Measurements from ENCODE around the gene MRPL21. TPM values are rescaled to one million over a fixed set of nuclear protein-coding genes. Genes with fewer than 3 reads are reported as not detected.

Gene MRPL21
- total and polyA plus RNA-seq, 8 donors, result 32.4 to 67.2 (median 58.3) TPM

DNA sequence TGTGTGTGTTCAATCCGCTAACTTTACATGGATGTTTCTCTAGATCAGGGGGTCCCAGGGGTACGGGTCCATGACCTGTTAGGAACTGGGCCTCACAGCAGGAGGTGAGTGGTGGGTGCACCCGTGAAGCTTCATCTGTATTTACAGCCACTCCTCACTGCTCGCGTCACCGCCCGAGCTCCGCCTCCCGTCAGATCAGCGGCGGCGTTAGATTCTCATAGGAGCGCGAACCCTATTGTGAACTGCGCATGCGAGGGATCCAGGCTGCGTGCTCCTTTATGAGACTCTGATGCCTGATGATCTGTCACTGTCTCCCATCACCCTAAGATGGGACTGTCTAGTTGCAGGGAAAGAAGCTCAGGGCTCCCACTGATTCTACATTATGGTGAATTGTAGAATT lies 45.3 kb upstream of the MRPL21 start:
- DNase-seq (no peak), ATAC-seq (no peak)
- intact Hi-C loops (cut with DNase I), result no loop called here
- Histone ChIP-seq H3K27ac (no peak overlapping the region), H3K27me3 (peaks cover 0 to 5% of the 10 kb centered on the region in 2 donors), H3K36me3 (no peaks in the 10 kb centered on the region), H3K4me3 (no peak overlapping the region), H3K4me1 (no peaks in the 10 kb centered on the region), H3K9me3 (no peaks in the 10 kb centered on the region)
- TF ChIP-seq, protein P1, sequence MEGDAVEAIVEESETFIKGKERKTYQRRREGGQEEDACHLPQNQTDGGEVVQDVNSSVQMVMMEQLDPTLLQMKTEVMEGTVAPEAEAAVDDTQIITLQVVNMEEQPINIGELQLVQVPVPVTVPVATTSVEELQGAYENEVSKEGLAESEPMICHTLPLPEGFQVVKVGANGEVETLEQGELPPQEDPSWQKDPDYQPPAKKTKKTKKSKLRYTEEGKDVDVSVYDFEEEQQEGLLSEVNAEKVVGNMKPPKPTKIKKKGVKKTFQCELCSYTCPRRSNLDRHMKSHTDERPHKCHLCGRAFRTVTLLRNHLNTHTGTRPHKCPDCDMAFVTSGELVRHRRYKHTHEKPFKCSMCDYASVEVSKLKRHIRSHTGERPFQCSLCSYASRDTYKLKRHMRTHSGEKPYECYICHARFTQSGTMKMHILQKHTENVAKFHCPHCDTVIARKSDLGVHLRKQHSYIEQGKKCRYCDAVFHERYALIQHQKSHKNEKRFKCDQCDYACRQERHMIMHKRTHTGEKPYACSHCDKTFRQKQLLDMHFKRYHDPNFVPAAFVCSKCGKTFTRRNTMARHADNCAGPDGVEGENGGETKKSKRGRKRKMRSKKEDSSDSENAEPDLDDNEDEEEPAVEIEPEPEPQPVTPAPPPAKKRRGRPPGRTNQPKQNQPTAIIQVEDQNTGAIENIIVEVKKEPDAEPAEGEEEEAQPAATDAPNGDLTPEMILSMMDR (IDR thresholded peaks at IDR 0.05), result no peak

DNA sequence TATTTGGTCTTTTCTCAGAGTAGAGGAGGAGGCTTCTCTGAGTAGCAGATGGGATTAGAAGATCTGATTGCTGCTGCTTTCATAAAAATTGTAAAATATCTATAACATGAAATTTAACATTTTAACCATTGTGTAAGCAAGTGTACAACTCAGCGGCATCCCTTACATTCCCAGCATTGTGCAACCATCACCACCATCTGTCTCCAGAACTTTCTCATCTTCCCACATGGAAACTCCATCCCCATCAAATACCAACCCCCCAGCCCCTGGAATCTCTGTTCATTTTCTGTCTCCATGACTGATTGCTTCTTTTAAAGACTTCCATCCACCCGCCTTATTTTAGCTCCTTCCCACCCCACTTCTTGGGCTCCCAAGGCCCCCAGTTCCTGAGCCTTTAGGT lies 44.9 kb upstream of the MRPL21 start:
- Histone ChIP-seq H3K27me3 (peaks cover 0 to 5% of the 10 kb centered on the region in 2 donors), H3K4me3 (no peak overlapping the region), H3K36me3 (no peaks in the 10 kb centered on the region), H3K9me3 (no peaks in the 10 kb centered on the region), H3K4me1 (no peaks in the 10 kb centered on the region), H3K27ac (no peak overlapping the region)
- DNase-seq (no peak), ATAC-seq (no peak)
- intact Hi-C loops (cut with DNase I), result no loop called here
- TF ChIP-seq, protein P1 (IDR thresholded peaks at IDR 0.05), result no peak

DNA sequence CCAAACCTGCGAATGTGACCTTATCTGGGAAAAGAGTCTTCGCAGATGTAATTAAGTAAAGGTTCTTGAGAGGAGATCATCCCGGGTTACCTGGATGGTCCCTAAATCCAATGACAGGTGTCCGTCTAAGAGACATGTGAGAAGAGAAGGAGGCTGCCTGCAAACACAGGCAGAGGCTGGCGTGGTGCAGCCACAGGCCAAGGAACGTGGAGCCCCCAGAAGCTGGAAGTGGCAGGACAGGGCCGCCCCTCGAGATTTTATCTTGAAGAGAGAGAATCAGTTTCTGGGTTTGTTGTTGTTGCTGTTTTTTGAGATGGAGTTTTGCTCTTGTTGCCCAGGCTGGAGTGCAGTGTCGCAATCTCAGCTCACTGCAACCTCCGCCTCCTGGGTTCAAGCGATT lies 43.5 kb upstream of the MRPL21 start:
- no peak overlapping the region for H3K4me3 ChIP-seq
- H3K27ac ChIP-seq, result no peak overlapping the region
- TF ChIP-seq, protein P1 (IDR thresholded peaks at IDR 0.05), result no peak
- H3K9me3 ChIP-seq, result no peaks in the 10 kb centered on the region
- H3K4me1 ChIP-seq, result no peaks in the 10 kb centered on the region
- H3K36me3 ChIP-seq, result no peaks in the 10 kb centered on the region
- ATAC-seq, result no peak
- no peak for DNase-seq
- intact Hi-C loops (cut with DNase I), result no loop called here
- peaks cover 0 to 5% of the 10 kb centered on the region in 2 donors for H3K27me3 ChIP-seq

DNA sequence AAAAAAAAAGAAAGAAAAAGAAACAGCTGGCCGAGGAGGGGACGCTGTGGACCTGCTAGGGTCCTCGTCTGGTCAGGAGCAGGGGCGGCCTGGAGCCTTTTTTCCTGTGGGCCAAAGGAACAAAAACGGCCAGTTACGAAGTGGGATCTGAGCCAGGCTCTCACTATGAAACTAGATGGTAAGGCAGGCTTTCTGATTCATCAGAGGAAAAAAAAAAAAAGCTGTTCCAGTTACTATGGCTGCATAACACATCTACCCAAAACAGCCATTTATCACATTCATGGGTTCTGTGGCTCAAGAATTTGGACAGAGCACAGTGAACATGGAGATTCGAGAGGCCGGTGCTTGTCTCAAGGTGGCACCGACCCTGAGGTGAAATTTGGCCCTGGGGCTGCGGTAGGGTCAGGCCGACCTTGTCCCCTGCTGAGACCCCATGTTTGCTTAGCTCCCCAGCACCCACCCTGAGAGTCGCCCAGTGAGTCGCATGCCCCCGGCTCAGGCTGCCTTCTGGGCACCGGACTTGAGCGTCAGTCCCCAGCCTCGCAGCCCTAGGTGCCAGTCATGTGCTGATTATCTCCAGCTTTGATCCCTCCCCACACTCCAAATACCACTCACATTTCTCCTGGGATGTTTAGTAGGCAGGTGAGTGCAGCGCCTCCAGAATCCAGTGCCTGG lies 42.9 kb upstream of the MRPL21 start:
- DNase-seq, result peak in 1 of 4 donors; percentile 55
- intact Hi-C loops (cut with DNase I), result no loop called here
- Histone ChIP-seq H3K9me3 (no peaks in the 10 kb centered on the region), H3K27ac (peak overlapping the region in 1 of 2 donors; percentile 33), H3K27me3 (peaks cover 0 to 5% of the 10 kb centered on the region in 2 donors), H3K36me3 (peaks cover 0 to 4% of the 10 kb centered on the region in 2 donors), H3K4me1 (no peaks in the 10 kb centered on the region), H3K4me3 (no peak overlapping the region)
- ATAC-seq, result peak; percentile 75
- TF ChIP-seq, protein P1 (IDR thresholded peaks at IDR 0.05), result no peak

DNA sequence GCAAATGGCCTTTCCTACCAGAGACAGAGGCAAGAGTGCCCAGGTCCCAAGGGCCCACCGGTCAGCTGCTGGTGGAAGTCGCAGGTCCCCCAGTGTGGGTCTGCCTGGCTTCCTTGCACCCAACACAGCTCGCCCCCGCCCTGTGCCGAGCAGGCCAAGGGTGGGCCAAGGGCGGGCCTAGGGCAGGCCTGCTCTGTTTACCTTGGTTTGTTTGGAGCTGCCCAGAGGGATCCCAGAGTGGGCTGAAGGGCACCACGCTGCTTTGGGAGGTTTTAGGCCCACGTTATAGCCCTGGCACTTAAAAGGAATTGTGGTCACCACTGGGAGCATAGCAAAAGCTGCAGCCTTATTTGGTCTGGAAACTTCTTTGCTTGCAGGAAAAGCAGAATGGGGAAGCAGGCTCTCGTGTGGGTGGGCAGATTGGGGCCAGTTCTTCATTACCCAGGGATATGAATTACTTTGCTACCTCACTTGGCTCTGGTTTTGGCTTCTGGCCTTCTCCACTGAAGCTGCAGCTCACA lies 39.2 kb upstream of the MRPL21 start:
- no peak overlapping the region for H3K4me3 ChIP-seq
- peak; percentile 20 for ATAC-seq
- H3K4me1 ChIP-seq, result no peaks in the 10 kb centered on the region
- H3K9me3 ChIP-seq, result no peaks in the 10 kb centered on the region
- peaks cover 0 to 34% of the 10 kb centered on the region in 2 donors for H3K36me3 ChIP-seq
- TF ChIP-seq, protein P1 (IDR thresholded peaks at IDR 0.05), result no peak
- peak overlapping the region in 1 of 2 donors; percentile 26 for H3K27ac ChIP-seq
- intact Hi-C loops (cut with DNase I), result no loop called here
- DNase-seq, result no peak
- H3K27me3 ChIP-seq, result no peaks in the 10 kb centered on the region
